GM23338 (cell line): ENCODE results near the gene MYO18B. TPM values are rescaled to one million over a fixed set of nuclear protein-coding genes. Genes with fewer than 3 reads are reported as not detected.

Experiments
- ATAC-seq: fragments of 200-7000 bp; cut with Tn5 transposase; 3 replicates; pipeline ENCODE4 v1.9.1; 2020
- DNase-seq: peaks from one replicate; pipeline ENCODE4 v3.0.0-alpha.2; 2015; ENCODE audit warnings: low spot score
- H2AFZ ChIP-seq: fragments of 200-600 bp; sonication (generic); 2 replicates; pipeline ENCODE4 v1.8.0; 2016; ENCODE audit warnings: antibody characterized with exemption, mild to moderate bottlenecking, moderate library complexity
- H3F3A ChIP-seq: fragments of 200-600 bp; sonication (generic); replicated peaks from 2 replicates; pipeline ENCODE4 v1.8.0; 2017; ENCODE audit warnings: antibody characterized with exemption, mixed run types, low read depth
- H3K27ac ChIP-seq: fragments of 200-600 bp; sonication (generic); 2 replicates; pipeline ENCODE4 v1.6.1; 2016; ENCODE audit warnings: low read depth
- H3K27me3 ChIP-seq: fragments of 200-600 bp; sonication (generic); 2 replicates; pipeline ENCODE4 v1.8.0; 2016; ENCODE audit warnings: mild to moderate bottlenecking, mixed run types, moderate library complexity; ENCODE audit not compliant: insufficient read depth
- H3K36me3 ChIP-seq: fragments of 200-600 bp; sonication (generic); 2 replicates; pipeline ENCODE4 v1.8.0; 2016; ENCODE audit warnings: mild to moderate bottlenecking; ENCODE audit not compliant: insufficient read depth
- H3K4me1 ChIP-seq: fragments of 200-600 bp; sonication (generic); 2 replicates; pipeline ENCODE4 v1.8.0; 2016; ENCODE audit warnings: mild to moderate bottlenecking, moderate library complexity; ENCODE audit not compliant: insufficient read depth
- H3K4me2 ChIP-seq: fragments of 200-600 bp; sonication (generic); 2 replicates; pipeline ENCODE4 v1.7.1; 2017; ENCODE audit warnings: mixed run types
- H3K4me3 ChIP-seq: fragments of 200-600 bp; sonication (generic); 2 replicates; pipeline ENCODE4 v1.6.1; 2016; ENCODE audit warnings: mixed run types
- H3K79me2 ChIP-seq: fragments of 200-600 bp; sonication (generic); replicated peaks from 2 replicates; pipeline ENCODE4 v1.8.0; 2017; ENCODE audit warnings: mild to moderate bottlenecking; ENCODE audit not compliant: insufficient read depth
- H3K9me2 ChIP-seq: fragments of 200-600 bp; sonication (generic); 2 replicates; pipeline ENCODE4 v1.8.0; 2017; ENCODE audit not compliant: insufficient read depth
- H4K20me1 ChIP-seq: fragments of 200-600 bp; sonication (generic); replicated peaks from 2 replicates; pipeline ENCODE4 v1.8.0; 2017; ENCODE audit warnings: mild to moderate bottlenecking; ENCODE audit not compliant: insufficient read depth
- H3K27ac Mint-ChIP-seq: 2 replicates; pipeline ENCODE4 v1.8.0; 2020; ENCODE audit warnings: inconsistent platforms, mild to moderate bottlenecking, moderate library complexity, mixed read lengths
- H3K27me3 Mint-ChIP-seq: 3 replicates; pipeline ENCODE4 v1.8.0; 2022; ENCODE audit warnings: low read depth, mild to moderate bottlenecking, moderate library complexity, mixed read lengths, inconsistent platforms; ENCODE audit not compliant: insufficient read depth, poor library complexity
- H3K36me3 Mint-ChIP-seq: 3 replicates; pipeline ENCODE4 v1.8.0; 2021; ENCODE audit warnings: low read depth, mild to moderate bottlenecking, inconsistent platforms, moderate library complexity, mixed read lengths
- H3K4me1 Mint-ChIP-seq: 3 replicates; pipeline ENCODE4 v1.8.0; 2020; ENCODE audit warnings: mild to moderate bottlenecking, inconsistent platforms, mixed read lengths
- H3K4me3 Mint-ChIP-seq: 3 replicates; pipeline ENCODE4 v1.8.0; 2021; ENCODE audit warnings: moderate library complexity, mild to moderate bottlenecking, inconsistent platforms, mixed read lengths
- H3K9me3 Mint-ChIP-seq: 3 replicates; pipeline ENCODE4 v1.8.0; 2020; ENCODE audit warnings: moderate library complexity, mild to moderate bottlenecking, inconsistent platforms, mixed read lengths
- CREB1 ChIP-seq: fragments of 250-450 bp; sonication (Bioruptor Pico); IDR thresholded peaks from 2 replicates; pipeline ENCODE4 v1.5.0; 2020; ENCODE audit warnings: low read depth, mild to moderate bottlenecking, moderate library complexity
- ETS1 ChIP-seq: IDR thresholded peaks from 2 replicates; pipeline ENCODE4 v1.6.1; 2016; ENCODE audit warnings: antibody characterized with exemption
- EZH2 ChIP-seq: fragments of 200-600 bp; sonication (generic); IDR thresholded peaks from one replicate; pipeline ENCODE4 v1.8.0; 2017; ENCODE audit warnings: antibody characterized with exemption, mild to moderate bottlenecking, low read depth; ENCODE audit not compliant: unreplicated experiment
- JUNB ChIP-seq: IDR thresholded peaks from one replicate; pipeline ENCODE4 v1.6.1; 2016; ENCODE audit warnings: antibody characterized with exemption; ENCODE audit not compliant: unreplicated experiment
- NANOG ChIP-seq: IDR thresholded peaks from 2 replicates; pipeline ENCODE4 v1.6.1; 2016; ENCODE audit warnings: antibody characterized with exemption, borderline replicate concordance
- POLR2AphosphoS5 ChIP-seq: IDR thresholded peaks from 2 replicates; pipeline ENCODE4 v1.6.1; 2016; ENCODE audit warnings: antibody characterized with exemption, low read depth
- REST ChIP-seq: IDR thresholded peaks from one replicate; pipeline ENCODE4 v1.6.1; 2018; ENCODE audit warnings: antibody characterized with exemption; ENCODE audit not compliant: unreplicated experiment
- ZNF114 ChIP-seq: fragments of 250-450 bp; sonication (Bioruptor Pico); IDR thresholded peaks from 2 replicates; pipeline ENCODE4 v1.5.0; 2020; ENCODE audit warnings: mild to moderate bottlenecking, moderate library complexity
- ZNF331 ChIP-seq: fragments of 250-450 bp; sonication (Bioruptor Pico); IDR thresholded peaks from 2 replicates; pipeline ENCODE4 v1.5.0; 2020; ENCODE audit warnings: low read depth, mild to moderate bottlenecking, moderate library complexity
- ZNF462 ChIP-seq: fragments of 250-450 bp; sonication (Bioruptor Pico); IDR thresholded peaks from 2 replicates; pipeline ENCODE4 v1.5.0; 2020; ENCODE audit warnings: mild to moderate bottlenecking, moderate library complexity
- polyA plus RNA-seq: library from polyadenylated mRNA; unstranded; fragments of >200 nt; fragmentation: Nextera tagmentation; extraction: Ambion mirVana; gene quantifications from 2 replicates; pipeline ENCODE4 v1.2.1, GENCODE V29; 2016
- total RNA-seq: library from RNA; depleted of rRNA; stranded (reverse); fragments of >200 nt; shearing (Covaris generic); gene quantifications from 2 replicates; pipeline ENCODE4 v1.2.3, GENCODE V29; 2014

MYO18B gene
- total and polyA plus RNA-seq, 2 experiments from 2014 or later = 0.36 to 0.45 TPM

- TF ChIP-seq ZNF462 (CRISPR knock-in tag) = no peak
- TF ChIP-seq REST = no peak
- TF ChIP-seq CREB1 = no peak
Measured at GRCh38 chr22:25714070-25714469, 27.9 kb upstream of the MYO18B start (continued).

- Mint-ChIP-seq H3K27me3 (no peaks in the 10 kb centered on the region), H3K36me3 (peaks cover 10% of the 10 kb centered on the region), H3K9me3 (no peaks in the 10 kb centered on the region), H3K27ac (no peak overlapping the region), H3K4me3 (no peak overlapping the region), H3K4me1 (peaks cover 4% of the 10 kb centered on the region; the same call in 1 of the 3 replicates)
- DNase-seq = no peak
- no peak overlapping the region for H3K4me3 ChIP-seq
- peaks cover 13% of the 10 kb centered on the region; the same call in 1 of the 2 replicates for H4K20me1 ChIP-seq
- H3K79me2 ChIP-seq = no peaks in the 10 kb centered on the region
- H3K36me3 ChIP-seq = peaks cover 4% of the 10 kb centered on the region; the same call in 1 of the 2 replicates
- no peaks in the 10 kb centered on the region for H3K27me3 ChIP-seq
- no peaks in the 10 kb centered on the region for H3F3A ChIP-seq
- no peak overlapping the region for H2AFZ ChIP-seq
- H3K4me2 ChIP-seq = no peak overlapping the region
- H3K4me1 ChIP-seq = no peaks in the 10 kb centered on the region
- no peak overlapping the region for H3K27ac ChIP-seq
- H3K9me2 ChIP-seq = no peaks in the 10 kb centered on the region
- ATAC-seq = no peak
- TF ChIP-seq JUNB (no peak), NANOG (no peak), EZH2 (no peak), REST (no peak), ETS1 (no peak), CREB1 (no peak), POLR2AphosphoS5 (no peak), ZNF331 (CRISPR knock-in tag) (no peak), ZNF114 (CRISPR knock-in tag) (no peak)
Measured at GRCh38 chr22:25714739-25715138, 27.2 kb upstream of the MYO18B start.
